DND-41 (cell line): ENCODE results near the gene BOLL.

Experiments used
- CTCF ChIP-seq: IDR thresholded peaks from 2 replicates; pipeline ENCODE4 v1.5.1; 2012; ENCODE audit warnings: borderline replicate concordance, low read length, moderate library complexity, mild to moderate bottlenecking; ENCODE audit not compliant: poor library complexity, severe bottlenecking; ENCODE audit errors: extremely low read depth
- EZH2 ChIP-seq: IDR thresholded peaks from 3 replicates; pipeline ENCODE4 v1.6.1; 2012; ENCODE audit warnings: borderline replicate concordance, low read depth, mild to moderate bottlenecking, moderate library complexity, low read length, inconsistent platforms; ENCODE audit not compliant: severe bottlenecking

GRCh38 chr2:197822333-197822732 is 37.2 kb upstream of the BOLL start:
- TF ChIP-seq CTCF = no peak
- no peak for TF ChIP-seq EZH2
